ENCODE results near the gene VDAC2.

- TF ChIP-seq EZH2 (IDR thresholded peaks at IDR 0.05), result no peak
- TF ChIP-seq POLR2AphosphoS5 (IDR thresholded peaks at IDR 0.05; ENCODE audit: borderline replicate concordance, low read depth, low read length), result no peak
Observed at GRCh38 chr10:75272094-75272493, 61.5 kb downstream of the VDAC2 start.
